DMS153 treated with DMSO at 0.1 percent for 48 hours (cell line): Measurements from ENCODE around the gene PPM1B.
A peak's percentile ranks its signal among the peaks of the same experiment; 100 is the strongest.
"Not testable (repeated sequence)": the region's sequence is repeated elsewhere in the genome, so short reads cannot be mapped to it uniquely, and the experiment has no call there.

Experiments
- DNase-seq: peaks from one replicate; lab custom pipeline; 2025; ENCODE audit not compliant: unreplicated experiment; lab: John Stamatoyannopoulos, UW

Gene PPM1B

DNA sequence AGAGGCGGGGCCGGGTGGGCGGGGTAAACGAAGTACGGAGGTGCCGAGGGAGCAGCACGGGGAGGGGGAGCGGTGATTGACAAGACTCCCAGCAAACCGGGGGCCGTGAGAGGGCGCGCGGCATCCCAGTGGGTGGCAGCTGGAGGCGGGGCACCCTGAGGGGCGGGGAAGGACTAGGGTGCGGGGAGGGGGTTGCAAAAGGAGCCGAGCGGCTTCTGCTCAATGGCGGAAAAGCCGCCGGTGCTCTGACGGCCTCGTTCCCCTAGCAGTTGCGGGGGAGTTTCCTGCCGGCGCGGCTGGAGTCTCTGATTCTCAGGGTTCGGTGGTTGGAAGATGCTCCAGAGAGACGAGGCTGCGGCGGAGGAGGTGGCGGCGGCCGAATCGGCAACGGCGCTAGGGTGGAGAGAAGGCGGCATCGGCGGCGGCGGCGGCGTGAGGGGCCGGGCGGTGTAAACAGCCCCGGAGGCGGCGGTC, at the start of gene PPM1B:
Gene PPM1B, plus strand, starts transcription at position 195 of the 474 bp plus-strand sequence. CDS start 32,325 bp downstream, outside the sequence.
- DNase-seq: peak; percentile 99

- no peak for DNase-seq
Measured at GRCh38 chr2:44119878-44120277, 48.8 kb upstream of the PPM1B start.

DNA sequence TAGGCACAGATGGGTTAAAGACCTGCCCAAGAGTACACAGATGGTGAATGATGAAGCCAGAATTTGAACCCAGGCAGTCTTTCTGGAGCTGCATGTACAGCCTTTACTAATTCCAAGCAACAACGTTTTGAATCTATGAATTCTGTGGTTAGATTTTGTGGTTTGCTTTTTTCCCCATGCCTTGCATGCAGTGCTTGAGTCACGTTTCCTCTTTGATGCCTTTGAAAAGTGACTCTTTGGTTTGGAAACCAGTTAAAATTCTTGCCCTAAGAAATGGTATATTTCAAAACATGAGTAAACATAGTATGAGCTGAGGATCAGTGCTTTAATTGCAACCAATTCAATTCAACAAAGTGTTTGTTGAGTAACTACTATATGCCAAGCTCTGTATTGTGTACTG, 48.2 kb upstream of the PPM1B start:
- no peak for DNase-seq

DNA sequence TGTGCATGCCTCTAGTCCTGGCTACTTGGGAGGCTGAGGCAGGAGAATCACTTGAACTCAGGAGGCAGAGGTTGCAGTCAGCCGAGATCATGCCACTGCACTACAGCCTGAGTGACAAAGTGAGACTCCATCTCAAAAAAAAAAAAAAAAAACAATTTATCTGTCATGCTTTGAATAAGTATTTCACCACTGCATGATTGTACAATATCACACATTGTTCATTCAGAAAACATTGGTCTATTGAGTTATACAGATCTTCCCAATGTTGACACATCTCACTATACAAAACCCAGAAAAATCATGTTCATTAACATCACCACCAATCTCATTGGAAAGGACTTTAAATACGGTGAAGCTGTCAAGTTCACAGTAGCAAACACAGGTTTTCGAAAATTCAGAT, 46.8 kb upstream of the PPM1B start:
- no peak for DNase-seq

DNA sequence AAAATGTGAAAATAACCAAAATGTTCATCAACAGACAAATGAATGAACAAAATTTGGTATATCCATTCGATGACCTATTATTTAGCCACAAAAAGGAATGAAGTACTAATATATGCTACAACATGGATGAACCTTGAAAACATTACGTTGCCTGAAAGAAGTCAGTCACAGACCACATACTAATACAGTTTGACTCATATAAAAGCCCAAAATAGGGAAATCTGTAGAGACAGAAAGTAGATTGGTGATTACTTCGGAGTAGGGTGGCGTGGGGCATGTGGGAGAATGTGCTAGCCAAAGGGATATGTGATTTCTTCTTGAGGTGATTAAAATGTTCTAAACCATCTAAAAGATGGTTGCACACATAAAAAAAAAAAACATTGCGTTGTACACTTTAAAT, 44.2 kb upstream of the PPM1B start:
- no peak for DNase-seq

- no peak for DNase-seq
Measured at GRCh38 chr2:44126106-44126797, 42.4 kb upstream of the PPM1B start.

DNA sequence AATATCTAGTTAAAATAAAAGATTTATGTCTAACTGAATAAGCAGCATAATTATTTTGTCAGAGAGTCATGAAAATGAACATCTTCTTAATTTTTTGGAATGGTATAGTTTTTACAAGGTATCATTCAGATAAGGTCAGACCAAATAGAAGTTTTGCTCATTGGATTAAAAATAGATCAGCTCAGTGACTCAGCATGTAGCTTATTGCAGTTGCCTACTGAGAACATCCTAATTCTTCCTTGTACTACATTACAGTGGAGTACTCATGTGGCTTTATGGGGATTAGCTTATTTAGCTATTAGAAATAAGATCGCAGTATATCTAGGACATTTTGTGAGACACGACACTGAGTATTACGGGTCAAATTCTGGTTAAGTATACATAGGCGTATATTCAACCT, 38.2 kb upstream of the PPM1B start:
- no peak for DNase-seq

DNA sequence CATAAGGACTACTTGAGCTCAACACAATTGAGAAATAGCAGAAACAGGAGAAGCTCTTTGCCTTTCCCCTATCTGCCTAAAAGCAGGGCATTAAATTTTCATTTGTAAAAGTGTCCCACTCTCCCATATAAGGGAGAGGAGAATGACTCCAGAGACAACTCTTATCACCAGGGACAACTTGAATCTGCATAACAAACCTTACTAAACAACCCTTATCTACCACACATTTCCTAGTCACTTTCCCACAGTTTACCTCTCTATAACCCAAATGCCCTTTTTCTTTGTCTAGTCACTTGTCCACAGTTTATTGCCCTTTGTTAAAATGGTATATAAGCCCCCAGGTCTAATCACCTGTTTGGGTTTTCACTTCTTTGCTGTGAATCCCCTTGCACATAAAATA, 37.5 kb upstream of the PPM1B start:
- no peak for DNase-seq

DNA sequence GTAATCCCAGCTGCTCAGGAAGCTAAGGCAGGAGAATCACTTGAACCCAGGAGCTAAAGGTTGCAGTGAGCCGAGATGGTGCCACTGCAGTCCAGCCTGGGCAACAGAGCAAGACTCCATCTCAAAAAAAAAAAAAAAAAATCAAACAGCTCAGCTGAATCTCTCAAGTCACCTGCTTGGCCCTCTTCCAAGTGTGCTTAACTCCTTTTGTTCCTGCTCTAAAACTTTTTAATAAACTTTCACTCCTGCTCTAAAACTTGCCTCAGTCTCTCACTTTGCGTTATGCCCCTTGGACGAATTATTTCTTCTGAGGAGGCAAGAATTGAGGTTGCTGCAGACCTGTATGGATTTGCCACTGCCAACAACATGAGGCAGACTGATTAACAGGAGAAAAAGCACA, 35.1 kb upstream of the PPM1B start:
- DNase-seq: not testable (repeated sequence)

DNA sequence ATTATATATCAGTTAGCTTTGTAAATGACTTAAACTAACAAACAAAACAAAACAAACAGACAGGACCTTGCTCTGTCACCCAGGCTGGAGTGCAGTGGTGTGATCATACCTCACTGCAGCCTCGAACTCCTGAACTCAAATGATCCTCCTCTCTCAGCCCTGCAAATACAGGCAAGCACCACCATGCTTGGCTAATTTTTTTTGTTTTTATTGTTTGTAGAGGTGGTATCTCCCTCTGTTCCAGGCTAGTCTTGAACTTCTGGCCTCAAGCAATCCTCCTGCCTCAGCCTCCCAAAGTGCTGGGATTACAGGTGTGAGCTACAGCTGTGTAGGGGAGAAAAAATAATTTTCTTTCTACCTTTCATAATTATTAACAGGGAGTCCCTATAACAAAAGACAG, 33.8 kb upstream of the PPM1B start:
- DNase-seq: no peak

- no peak for DNase-seq
Measured at GRCh38 chr2:44135296-44135695, 33.4 kb upstream of the PPM1B start.

DNA sequence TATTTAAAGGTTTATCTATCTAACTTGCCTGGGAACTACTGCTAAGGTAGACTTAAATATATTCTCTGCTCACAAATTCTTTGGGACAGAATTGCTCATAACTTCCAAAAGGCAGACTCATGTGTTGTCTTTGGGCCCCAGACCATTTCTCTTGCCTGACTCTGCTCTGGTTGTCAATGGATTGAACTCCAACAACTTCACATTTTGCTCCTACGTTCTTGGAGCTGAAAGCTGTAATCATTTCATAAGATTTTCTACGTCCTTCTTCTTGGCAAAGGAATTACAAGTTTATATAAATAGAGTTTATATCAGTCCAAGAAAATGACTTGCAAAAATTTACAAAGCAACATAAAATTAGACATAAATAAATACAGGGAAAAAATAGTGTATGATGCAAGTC, 32.9 kb upstream of the PPM1B start:
- DNase-seq: no peak

GRCh38 chr2:44136252-44136651, 32.4 kb upstream of the PPM1B start:
- no peak for DNase-seq

DNA sequence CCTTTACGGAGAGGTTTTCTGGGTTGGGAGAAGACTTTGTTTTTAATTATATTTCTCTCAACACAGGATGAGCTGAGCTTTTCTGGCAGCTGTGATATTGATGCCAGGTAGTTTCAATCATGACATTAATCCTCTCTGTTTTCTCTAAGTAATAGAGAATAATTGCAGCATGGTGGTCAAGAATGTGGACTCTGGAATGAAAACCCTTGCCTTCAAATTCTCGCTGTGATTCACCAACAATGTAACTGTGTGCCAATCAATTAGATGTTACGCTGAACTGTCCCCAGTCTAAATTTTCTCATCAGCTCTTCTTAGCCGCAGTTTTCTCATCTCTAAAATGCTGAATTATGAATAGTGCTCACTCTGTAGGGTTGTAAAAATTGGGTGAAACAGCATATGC, 31.6 kb upstream of the PPM1B start:
- DNase-seq: no peak

DNA sequence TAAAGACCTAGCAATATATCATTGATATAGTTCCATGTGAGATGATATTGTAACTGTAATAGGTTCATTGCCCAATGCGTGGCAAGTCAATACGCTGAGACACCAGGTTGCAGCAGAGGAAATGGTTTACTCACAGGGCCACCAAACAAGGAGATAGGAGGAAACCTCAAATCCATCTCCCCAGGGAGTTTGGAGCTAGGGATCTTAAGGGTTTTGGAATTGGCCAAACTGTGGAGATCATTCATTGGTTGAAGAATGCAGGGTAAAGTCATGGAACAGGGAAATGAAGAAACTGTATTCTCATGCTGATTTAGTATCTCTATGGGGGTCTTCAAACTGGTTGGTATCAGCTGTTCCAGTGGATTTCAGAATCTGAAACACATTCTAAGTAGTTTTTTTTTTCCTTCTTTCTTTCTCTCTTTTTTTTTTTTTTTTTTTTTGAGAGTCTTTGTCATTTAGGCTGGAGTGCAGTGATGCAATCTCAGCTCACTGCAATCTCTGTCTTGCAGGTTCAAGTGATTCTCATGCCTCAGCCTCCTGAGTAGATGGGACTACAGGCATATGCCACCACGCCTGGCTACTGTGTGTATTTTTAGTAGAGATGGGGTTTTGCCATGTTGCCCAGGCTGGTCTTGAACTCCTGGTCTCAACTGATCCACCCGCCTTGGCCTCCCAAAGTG, 30.7 kb upstream of the PPM1B start:
- no peak for DNase-seq

DNA sequence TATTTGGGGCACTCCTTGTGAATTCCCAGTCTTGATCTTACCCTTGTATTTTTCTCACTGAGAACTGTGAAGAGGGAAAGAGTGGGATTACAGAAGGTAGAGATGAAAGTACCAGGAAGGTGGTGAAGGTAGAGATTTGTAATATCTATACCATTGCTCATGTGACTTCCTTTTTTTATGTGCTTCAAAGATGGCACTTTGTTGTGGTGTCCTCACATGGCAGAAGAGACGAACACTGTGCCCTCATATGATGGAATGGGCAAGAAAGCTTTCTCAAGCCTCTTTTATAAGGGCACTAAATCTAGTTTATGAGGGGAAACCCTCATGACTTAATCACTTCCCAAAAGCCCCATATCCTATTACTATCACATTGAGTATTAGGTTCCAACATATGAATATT, 28.9 kb upstream of the PPM1B start:
- no peak for DNase-seq

DNA sequence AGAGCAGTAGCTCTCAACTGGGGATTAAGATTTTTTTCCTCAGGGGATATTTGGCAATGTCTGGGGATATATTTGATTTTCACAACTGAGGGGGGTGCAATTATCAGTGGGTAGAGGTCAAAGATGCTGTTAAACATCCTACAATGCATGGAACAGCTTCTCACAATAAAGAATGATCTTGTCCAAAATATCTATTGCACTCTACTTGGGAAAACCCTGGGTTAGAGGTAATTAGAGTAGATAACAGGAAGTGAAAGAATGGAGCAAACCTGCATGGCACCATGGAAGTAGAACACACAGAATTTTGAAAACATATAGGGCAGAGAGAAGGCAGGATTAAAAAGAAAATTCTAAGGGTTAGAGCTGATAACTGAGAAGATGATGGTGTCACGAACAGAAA, 26.4 kb upstream of the PPM1B start:
- no peak for DNase-seq

DNA sequence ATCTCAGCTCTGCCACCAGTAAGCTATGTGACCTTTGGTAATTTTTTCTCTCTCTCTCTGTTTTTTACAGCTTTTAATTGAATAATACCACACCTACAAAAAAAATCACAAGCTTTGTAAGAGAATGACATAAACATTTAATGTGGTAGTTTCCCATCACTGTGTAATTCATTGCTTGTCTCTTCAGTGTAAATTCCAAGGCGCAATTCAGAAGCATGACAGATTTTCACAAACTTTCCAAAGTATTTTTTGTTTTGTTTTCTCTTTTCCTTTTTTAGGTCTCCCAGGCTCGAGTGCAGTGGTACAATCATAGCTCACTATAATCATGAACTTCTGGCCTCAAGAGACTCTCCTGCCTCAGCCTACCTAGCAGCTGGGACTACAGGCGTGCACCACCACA, 25.0 kb upstream of the PPM1B start:
- DNase-seq: no peak

GRCh38 chr2:44148999-44149398, 19.7 kb upstream of the PPM1B start:
- DNase-seq: no peak

GRCh38 chr2:44150473-44150872, 18.2 kb upstream of the PPM1B start:
- DNase-seq: no peak

- DNase-seq: no peak
Measured at GRCh38 chr2:44152865-44153669, 15.6 kb upstream of the PPM1B start.
